ENCODE results near the gene TSPAN3.

The TSPAN3 gene

DNA sequence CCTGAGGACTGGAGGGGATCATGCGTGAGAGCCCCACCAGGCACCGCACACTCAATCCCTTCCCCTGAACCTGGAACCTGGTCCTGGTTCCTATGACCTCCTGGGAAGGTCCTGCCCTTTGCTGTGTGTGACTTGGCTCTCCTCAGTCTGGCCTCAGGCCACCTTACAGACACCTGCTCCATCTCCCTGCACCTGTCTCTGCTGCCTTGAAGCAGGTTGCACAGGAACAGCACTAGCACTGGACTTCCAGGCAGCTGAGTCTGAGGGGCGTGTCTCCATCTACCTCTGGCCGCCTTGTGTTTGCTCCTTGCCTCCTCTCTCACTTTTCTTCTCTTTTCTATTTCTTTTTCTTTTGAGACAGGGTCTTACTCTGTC is 60.6 kb downstream of the TSPAN3 start:
- H3K4me3 ChIP-seq (ENCODE audit: low read depth, low read length), result no peak overlapping the region
- TF ChIP-seq, protein P1, sequence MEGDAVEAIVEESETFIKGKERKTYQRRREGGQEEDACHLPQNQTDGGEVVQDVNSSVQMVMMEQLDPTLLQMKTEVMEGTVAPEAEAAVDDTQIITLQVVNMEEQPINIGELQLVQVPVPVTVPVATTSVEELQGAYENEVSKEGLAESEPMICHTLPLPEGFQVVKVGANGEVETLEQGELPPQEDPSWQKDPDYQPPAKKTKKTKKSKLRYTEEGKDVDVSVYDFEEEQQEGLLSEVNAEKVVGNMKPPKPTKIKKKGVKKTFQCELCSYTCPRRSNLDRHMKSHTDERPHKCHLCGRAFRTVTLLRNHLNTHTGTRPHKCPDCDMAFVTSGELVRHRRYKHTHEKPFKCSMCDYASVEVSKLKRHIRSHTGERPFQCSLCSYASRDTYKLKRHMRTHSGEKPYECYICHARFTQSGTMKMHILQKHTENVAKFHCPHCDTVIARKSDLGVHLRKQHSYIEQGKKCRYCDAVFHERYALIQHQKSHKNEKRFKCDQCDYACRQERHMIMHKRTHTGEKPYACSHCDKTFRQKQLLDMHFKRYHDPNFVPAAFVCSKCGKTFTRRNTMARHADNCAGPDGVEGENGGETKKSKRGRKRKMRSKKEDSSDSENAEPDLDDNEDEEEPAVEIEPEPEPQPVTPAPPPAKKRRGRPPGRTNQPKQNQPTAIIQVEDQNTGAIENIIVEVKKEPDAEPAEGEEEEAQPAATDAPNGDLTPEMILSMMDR (IDR thresholded peaks at IDR 0.05; ENCODE audit: low read depth, low read length), result no peak

DNA sequence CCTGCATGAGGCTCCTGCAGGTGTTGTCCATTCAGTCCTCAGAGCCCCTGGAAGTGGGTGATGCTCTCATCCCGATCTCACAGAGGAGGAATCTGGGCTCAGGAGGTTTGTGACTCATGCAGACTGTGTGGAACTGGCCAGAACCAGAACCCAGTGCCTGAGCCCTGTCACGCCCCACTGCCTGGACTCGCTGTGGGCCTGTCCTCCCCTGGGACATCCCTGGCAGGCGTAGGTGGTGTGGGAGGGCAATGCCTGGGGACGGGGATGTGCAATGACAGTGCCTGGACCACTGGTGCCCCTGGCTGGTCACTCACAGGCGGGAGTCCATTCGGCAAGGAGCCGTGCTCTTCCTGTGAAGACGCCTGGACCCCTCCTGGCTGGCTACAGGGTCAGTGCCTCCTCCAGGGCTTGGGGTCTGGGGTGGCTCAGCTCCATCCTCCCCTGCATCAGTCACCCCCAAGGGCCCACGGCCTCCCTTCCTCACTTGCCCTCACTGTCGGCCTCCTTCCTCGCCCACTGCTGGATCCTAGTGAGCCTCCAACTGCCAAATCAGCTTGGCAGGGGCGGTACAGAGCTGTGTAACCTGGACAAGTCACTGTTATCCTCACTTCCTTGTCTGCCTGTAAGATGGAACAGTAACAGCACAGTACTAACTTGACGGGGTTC is 61.1 kb downstream of the TSPAN3 start:
- no peak overlapping the region for H3K4me3 ChIP-seq (ENCODE audit: low read depth, low read length)

DNA sequence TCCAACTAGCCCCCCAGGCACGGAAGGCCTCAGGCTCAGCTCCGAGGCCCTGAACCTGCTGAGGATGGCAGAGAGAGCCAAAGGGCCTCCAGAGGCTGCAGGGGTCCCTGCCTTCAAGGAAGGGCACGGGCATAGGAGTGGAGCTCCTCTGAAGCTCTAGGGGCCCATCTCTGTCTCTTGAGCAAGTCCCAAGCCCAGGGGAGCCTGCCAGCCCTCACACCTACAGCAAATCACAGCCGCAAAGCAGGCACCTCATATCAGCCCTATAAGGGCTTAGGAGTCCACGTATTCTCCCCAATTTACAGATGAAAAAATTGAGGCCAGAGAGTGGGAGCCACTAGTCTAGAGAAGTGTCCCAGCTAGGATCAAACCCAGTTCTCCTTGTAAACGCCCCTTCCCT is 61.7 kb downstream of the TSPAN3 start:
- TF ChIP-seq, protein P1 (IDR thresholded peaks at IDR 0.05; ENCODE audit: low read depth, low read length), result no peak
- H3K4me3 ChIP-seq (ENCODE audit: low read depth, low read length), result no peak overlapping the region

More for the DNA sequence above, 61.1 kb downstream of the TSPAN3 start:
- TF ChIP-seq, protein P1 (IDR thresholded peaks at IDR 0.05; ENCODE audit: low read depth, low read length), result no peak

GRCh38 chr15:77004189-77004588 is 66.7 kb downstream of the TSPAN3 start:
- TF ChIP-seq, protein P1 (IDR thresholded peaks at IDR 0.05; ENCODE audit: low read depth, low read length), result no peak
- H3K4me3 ChIP-seq (ENCODE audit: low read depth, low read length), result no peak overlapping the region

DNA sequence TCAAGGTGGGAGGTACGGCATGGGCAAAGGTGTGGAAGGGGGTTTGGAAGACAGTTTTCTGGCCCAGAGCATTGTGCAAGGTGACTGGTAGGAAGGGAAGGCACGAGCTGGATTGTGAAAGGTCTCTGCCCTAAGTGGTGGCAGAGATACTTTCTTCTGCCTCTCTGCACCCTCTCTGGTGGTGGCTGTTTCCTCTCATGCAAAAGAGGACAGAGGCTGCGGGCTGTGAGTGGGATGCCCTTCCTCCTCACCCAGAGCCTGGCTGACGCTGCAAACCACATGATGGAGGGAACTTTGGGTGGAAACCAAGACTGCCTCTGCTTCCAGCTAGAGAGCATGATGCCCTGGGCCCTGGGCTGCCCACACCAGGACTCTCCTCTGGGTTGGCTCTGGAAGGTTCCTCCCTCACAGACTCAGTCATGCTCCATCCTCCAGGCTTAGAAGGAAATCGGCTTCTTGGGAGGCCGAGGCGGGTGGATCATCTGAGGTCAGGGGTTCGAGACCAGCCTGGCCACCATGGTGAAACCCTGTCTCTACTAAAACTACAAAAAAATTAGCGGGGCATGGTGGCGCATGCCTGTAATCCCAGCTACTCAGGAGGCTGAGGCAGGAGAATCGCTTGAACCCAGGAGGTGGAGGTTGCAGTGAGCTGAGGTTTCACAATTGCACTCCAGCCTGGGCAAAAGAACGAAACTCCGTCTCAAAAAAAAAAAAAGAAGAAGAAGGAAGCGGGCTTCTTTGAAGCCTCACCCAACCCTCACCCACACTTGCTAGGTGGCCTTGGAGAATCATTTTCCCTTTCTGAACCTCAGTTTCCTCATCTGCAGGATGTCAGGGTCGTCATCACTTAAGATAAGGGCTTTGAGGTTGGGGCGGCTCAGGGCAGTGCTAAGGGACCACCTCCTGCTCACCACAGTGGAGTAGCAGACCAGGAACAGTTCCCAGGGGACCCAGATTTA is 67.7 kb downstream of the TSPAN3 start:
- TF ChIP-seq, protein P1 (IDR thresholded peaks at IDR 0.05; ENCODE audit: low read depth, low read length), result no peak
- no peak overlapping the region for H3K4me3 ChIP-seq (ENCODE audit: low read depth, low read length)

DNA sequence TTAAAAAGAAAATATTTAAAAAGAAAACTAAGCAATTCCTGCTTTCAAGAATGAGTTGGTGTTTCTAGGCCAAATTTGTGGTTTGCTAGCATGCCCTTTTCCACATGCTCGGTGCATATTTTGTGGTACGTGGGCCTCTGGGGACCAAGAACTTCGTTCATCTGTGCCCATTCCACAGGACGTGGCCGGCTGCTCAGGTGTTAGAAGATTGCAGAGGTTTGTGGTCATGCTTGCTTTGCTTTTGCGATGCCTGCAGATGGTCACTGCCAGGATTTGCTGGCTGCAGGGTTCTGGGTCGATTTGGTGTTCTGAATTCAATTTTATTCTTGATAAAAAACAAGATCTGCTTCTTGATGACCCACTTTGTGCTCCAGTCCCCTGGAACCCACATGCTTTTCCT is 68.5 kb downstream of the TSPAN3 start:
- TF ChIP-seq, protein P1 (IDR thresholded peaks at IDR 0.05; ENCODE audit: low read depth, low read length), result no peak
- H3K4me3 ChIP-seq (ENCODE audit: low read depth, low read length), result no peak overlapping the region

DNA sequence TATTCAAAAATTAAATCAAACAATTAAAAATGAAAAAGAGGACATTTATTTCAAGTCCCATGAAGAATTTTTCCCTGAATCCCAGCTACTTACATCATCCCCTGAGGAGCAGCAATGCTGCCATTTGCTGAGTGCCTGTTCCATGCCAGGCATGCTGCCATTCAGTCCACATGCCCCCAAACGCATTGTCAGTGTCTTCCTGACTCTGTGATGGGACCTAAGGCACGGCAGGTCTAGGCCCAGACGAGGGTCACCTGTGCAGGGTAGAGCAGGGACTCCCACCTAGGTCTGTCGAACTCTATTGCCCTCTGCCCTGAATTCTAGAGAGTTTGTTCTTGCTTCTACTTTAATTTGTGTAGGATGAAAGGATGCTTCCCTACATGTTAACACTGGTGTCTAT is 68.9 kb downstream of the TSPAN3 start:
- no peak overlapping the region for H3K4me3 ChIP-seq (ENCODE audit: low read depth, low read length)
- TF ChIP-seq, protein P1 (IDR thresholded peaks at IDR 0.05; ENCODE audit: low read depth, low read length), result no peak

Measured in WI38 (cell line).